ENCODE measurements around the gene FSTL4.

FSTL4 gene

DNA sequence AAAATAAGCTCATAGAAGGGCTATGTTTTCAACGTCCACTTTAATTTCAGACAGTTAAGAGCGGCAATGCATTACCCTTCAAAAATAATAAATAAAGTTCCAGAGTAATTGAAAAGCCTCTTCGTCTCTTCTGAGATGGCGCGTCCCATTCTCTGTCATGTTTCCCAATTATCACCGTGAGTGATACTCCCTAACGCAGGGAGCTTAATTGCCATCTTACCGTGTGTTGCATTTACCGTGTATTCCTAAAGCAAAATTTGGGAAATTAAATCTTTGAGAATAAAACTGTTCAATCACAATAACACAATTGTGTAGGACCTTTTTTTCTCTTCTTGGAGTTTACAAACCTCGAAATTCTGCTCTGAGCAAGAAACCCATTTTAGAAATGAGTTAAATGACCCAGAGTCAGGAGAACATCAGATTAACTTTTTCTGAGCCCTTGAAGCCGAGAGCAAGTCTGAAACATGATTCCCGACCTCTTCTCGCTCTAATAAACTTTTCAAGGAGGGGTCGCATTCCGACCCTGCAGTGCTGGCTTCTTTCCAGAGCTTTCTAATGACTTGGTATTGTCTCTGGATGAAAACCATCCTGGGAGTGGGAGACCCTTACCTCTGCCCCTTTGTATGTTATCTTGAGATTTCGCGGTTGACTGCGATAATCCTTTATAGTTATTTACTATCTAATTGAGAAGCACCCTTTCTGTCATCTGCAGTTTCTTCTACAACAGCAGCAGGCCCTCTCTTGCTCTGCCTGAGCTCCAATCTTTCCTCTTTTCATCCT, 251.5 kb downstream of the FSTL4 start:
- DNase-seq: no peak

DNA sequence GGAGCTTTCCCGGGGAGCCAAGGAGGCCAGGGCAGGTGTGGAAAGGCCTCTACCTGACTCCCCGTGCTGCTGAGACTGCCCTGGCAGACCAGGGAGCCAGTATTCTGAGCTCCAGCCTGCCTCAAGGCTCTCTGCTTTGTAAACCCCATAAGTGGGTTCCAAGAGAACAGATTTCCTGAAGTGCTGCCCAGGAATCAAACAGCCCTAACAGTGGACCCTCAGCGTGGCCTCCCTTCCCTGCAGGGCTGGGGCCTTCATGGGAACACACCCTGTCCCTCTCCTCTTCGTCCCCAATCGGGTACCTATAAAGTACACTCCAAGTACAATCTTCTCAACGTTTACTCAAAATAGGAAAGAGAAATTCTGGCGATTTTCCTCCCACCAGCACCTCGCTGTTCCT, 252.5 kb downstream of the FSTL4 start:
- DNase-seq: no peak

DNA sequence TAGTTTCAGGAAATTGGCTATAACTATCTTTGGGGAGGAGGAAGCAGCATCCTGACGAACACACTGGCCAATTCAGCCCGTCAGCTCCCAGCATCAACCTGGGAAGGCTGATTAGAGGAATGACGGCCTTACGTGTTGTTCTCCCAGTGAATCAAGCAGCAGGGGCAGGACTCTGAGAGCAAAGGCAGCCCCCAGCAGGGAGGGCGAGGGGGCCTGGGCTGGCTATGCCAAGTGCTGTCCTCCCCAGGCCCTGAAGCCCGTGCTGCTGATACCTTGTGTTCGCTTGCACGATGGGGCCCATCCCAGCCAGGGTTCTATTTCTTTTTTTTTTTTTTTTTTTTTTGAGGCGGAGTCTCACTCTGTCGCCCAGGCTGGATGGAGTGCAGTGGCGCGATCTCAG, 254.1 kb downstream of the FSTL4 start:
- no peak for DNase-seq

DNA sequence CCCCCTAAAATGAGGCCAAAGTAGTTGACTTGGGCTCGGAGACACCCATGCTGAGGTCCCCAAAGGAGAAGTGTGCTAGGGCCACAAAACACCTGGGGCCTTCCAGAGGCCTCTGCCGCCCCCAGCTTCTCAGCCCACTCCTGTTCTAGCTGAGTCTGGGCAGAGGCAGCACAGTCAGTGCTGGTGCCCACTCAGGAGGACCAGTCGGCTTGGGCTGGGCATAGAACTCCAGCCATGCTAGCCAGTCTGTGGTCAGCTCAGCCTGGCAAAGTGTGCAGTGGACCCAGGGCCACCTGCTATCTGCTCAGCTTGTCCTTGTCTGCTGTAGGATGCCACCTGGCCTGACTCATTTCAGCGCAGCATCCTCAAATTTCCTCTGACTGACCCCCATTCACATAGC, 254.6 kb downstream of the FSTL4 start:
- DNase-seq: no peak

GRCh38 chr5:133356984-133357421, 255.3 kb downstream of the FSTL4 start:
- no peak for DNase-seq

GRCh38 chr5:133356396-133356983, 255.9 kb downstream of the FSTL4 start:
- no peak for DNase-seq

DNA sequence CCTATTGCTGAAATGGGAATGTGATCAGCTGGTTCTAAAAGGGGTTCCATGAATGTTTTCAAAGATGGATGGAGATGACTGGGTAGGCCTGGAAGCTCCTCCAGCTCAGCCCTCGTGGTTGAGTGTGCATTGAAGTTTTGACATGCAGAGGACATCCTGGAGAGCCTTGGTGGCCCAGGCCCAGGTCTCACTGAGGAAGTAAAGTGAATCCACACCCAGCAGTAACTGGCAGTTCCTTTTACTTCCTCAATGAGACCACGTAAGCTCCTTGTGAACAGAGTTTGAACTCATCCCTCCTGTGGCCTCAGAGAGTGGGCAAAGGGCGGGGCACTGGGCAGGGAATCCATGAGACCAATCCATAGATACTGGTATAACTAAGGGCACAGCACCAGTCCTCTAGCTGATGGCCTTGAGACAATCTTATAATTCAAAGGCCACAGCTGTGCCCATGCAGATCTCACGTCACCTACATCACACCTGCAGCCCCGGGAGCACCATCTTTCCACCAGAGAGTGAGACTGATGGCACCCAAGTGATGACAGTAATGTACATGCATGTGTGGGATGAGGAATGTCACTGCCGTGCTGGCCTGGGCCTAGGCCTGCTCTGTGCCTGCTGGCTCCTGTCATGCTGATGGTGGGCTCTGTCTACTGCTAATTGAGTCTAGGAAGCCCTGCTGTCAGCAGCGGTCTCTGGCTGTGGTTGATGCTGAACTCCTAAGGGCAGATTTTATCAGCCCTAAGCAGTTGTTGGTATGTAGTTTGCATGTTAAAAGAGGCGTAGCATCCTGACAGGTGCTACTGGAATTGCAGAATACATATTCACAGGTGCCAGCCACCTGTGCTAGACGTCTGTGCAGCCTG, 257.8 kb downstream of the FSTL4 start:
- no peak for DNase-seq

GRCh38 chr5:133353741-133354140, 258.6 kb downstream of the FSTL4 start:
- DNase-seq: no peak

DNA sequence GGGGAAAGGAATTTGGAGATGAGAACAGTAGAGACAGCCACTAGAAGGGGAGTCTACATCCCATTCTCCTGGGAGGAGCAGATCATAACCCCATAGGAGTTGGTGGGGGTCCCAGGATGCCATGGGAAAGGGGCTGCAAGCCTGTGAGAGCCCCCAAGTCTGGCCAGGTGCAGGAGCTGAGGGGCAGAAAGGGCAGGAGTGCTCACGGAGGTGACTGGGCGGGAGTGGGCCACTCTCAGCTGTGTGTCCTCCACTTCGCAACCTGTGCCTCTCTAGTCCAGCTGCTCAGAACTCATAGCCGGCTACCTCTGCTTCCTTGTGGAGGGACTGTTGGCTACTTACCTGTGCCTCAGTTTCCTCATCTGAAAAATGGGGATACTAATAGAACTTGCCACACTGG, 263.9 kb downstream of the FSTL4 start:
- DNase-seq: no peak

DNA sequence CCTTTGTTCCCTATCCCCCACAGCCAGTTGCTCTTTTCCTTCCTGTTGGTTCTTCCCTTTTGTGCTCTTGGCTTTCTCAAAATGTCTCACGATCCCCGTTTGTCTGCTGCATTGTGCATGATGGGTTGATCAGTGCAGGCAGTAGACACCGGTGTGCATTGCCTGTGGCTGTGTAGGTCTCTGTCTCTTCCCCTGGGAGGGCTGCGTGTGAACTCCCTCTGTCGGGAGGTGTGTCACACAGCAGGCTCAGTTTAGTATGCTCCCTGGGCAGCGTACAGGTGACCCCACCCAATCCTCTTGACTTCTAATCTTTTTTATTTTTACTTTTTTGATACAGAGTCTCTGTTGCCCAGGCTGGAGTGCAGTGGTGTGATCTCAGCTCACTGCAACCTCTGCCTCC, 265.3 kb downstream of the FSTL4 start:
- DNase-seq: no peak

DNA sequence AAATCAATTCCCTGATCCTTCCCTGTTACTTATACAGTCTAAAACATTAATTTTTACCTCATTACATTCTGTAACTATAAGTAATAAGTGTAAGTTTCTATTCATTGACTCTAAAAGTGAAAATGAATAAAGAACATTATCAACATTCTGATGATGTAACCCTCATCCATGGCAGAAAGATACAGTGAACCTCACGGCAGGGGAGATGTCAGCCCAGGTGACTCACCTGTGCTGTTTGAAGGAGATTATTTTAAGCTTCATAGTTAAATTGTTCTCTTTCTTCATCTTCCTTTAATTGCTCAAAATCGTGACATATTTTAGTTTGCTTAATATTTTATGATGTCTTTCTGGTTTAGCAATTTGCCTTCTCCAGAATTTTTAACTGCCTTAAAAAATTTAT, 268.1 kb downstream of the FSTL4 start:
- no peak for DNase-seq

- no peak for DNase-seq
Measured at GRCh38 chr5:133343196-133343595, 269.1 kb downstream of the FSTL4 start.

- DNase-seq: no peak
Measured at GRCh38 chr5:133341915-133342710, 270.2 kb downstream of the FSTL4 start.

GRCh38 chr5:133341296-133341695, 271.0 kb downstream of the FSTL4 start:
- DNase-seq: no peak

DNA sequence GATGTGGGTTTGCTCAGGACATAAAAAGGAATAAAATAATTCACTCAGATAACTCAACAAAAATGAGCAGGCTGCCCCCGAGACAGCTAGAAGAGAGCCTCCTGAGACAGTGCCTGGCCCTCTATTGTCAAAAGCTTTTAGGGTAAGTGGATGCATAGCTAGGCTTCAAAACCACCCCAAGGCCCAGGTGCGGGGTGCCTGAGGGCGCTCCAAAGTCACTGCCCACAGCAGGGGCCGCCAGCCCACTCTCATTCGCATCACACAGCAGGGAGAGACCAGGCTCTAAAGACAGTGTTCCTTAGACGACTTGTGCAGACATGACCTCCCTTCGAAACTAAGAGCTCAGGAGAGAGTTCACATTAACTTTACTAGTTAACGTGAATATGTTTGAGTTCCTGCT, 271.5 kb downstream of the FSTL4 start:
- DNase-seq: no peak

DNA sequence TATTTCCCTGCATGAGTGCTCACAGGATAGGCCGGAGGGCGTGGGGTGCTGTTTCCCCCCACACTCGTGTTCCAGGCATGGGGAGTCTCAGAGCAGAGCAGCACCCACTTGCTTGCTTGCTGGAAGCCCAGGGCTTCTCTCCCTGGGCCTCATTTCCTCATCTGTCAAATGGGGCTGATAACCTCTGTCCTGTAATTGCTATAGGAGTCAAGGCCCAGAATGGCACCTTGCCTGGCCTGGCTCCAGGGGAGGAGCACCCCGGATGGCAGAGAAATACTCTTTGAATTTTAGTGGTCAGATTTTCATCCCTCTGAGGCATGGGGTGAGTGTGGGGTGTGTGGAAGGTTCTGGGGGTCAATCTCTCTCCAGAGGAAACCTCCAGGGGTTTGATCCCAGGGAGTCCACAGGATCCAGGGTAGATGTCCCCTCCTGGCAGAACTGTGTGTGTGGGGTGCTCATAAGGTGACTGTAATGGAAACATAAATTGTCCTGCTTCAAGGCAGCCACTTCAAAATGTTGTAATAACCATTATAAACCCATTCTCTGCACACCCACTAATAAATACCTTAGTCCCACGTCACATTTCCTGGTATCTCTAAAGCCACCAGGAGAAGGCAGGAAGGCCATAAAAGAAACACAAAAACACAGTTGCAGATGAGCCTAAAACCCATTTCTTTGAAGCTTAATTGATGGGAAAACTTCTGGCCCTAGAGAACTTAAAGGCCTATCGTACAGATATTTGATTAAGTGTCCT, 272.2 kb downstream of the FSTL4 start:
- DNase-seq: no peak

GRCh38 chr5:133338504-133339355, 273.6 kb downstream of the FSTL4 start:
- no peak for DNase-seq

GRCh38 chr5:133337795-133338445, 274.4 kb downstream of the FSTL4 start:
- no peak for DNase-seq

DNA sequence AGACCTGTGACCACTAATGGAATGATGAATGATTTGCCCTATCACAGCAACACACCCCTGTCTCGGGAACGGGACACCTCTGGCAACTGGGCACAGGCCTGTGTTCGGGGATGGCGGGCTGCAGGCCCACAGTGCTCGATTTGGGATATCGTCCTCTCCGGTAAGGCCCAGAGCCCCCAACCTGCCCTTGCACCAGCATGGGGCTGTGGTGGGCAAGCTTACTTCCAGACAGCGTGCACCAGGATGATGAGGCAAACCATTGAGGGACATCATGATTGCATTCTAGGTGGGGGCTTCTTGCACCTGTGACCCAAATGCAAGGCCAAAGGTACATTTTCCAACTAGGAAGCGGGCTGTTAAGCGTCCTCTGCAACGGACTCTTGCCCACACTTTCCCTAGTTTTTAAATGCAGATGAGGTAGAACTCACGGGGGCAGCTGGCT, 275.4 kb downstream of the FSTL4 start:
- no peak for DNase-seq

GRCh38 chr5:133336121-133336968, 276.0 kb downstream of the FSTL4 start:
- DNase-seq: no peak

All from activated CD4-positive, CD25-positive, alpha-beta regulatory T cell treated with anti-CD3 and anti-CD28 coated beads, Interleukin-2, amount 50 U/mL, for 72 hours (primary cell).